ENCODE measurements around the gene PELI1. TPM values are rescaled to one million over a fixed set of nuclear protein-coding genes. Genes with fewer than 3 reads are reported as not detected.

PELI1 gene
- total RNA-seq, 1 donor from 2014 or later = 31.5 TPM

DNA sequence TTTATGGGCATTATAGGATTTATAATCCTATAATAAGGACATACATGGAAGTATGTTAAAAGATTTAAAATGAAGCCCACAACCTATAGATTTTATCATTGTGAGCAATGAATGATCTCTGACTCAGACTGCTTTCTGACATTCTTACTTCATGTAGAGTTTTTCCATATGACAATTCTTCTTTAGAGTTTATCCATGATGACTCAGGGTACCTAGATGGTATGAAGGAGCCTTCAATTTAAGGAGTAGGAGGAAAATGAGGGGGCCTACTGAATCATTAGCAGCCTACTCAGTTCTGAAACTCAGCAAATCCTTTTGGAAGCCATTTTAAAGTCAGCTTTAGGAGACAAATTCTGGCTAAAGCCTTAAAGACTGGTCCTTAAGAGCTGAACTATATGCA lies 10.4 kb downstream of the PELI1 start:
- TF ChIP-seq, protein P1, sequence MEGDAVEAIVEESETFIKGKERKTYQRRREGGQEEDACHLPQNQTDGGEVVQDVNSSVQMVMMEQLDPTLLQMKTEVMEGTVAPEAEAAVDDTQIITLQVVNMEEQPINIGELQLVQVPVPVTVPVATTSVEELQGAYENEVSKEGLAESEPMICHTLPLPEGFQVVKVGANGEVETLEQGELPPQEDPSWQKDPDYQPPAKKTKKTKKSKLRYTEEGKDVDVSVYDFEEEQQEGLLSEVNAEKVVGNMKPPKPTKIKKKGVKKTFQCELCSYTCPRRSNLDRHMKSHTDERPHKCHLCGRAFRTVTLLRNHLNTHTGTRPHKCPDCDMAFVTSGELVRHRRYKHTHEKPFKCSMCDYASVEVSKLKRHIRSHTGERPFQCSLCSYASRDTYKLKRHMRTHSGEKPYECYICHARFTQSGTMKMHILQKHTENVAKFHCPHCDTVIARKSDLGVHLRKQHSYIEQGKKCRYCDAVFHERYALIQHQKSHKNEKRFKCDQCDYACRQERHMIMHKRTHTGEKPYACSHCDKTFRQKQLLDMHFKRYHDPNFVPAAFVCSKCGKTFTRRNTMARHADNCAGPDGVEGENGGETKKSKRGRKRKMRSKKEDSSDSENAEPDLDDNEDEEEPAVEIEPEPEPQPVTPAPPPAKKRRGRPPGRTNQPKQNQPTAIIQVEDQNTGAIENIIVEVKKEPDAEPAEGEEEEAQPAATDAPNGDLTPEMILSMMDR (IDR thresholded peaks at IDR 0.05) = no peak
- H3K4me3 Mint-ChIP-seq (ENCODE audit: unreplicated experiment) = no peak overlapping the region
- peaks cover 6% of the 10 kb centered on the region for H3K36me3 Mint-ChIP-seq (ENCODE audit: unreplicated experiment)
- H3K9me3 Mint-ChIP-seq (ENCODE audit: unreplicated experiment) = no peaks in the 10 kb centered on the region
- no peak for DNase-seq (ENCODE audit: extremely low spot score, unreplicated experiment)
- H3K27ac Mint-ChIP-seq (ENCODE audit: unreplicated experiment) = peak overlapping the region; percentile 34
- H3K4me1 Mint-ChIP-seq (ENCODE audit: unreplicated experiment) = peaks cover 42% of the 10 kb centered on the region
- H3K27me3 Mint-ChIP-seq (ENCODE audit: unreplicated experiment) = no peaks in the 10 kb centered on the region

DNA sequence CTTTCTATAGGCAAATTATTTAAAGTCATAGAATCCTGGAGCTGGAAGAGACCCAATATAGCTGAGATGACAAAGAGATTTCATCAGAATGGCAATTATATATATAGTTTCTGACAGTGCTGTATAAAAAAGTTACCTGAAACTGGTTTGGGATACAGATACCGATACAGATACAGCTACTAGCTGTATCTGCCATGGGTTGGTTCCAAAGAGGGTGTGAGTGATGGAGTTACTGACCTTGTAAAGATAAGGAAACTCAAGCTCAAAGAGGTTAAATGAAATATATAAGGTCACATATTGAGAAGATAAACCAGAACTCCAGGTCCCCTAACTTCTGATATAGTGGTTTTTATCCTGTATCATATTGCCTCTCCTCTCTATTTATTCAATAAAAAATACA lies 10.9 kb downstream of the PELI1 start:
- Mint-ChIP-seq H3K36me3 (ENCODE audit: unreplicated experiment) (peaks cover 2% of the 10 kb centered on the region), H3K27ac (ENCODE audit: unreplicated experiment) (no peak overlapping the region), H3K27me3 (ENCODE audit: unreplicated experiment) (no peaks in the 10 kb centered on the region), H3K9me3 (ENCODE audit: unreplicated experiment) (no peaks in the 10 kb centered on the region), H3K4me3 (ENCODE audit: unreplicated experiment) (no peak overlapping the region), H3K4me1 (ENCODE audit: unreplicated experiment) (peaks cover 41% of the 10 kb centered on the region)
- TF ChIP-seq, protein P1 (IDR thresholded peaks at IDR 0.05) = no peak
- DNase-seq (ENCODE audit: extremely low spot score, unreplicated experiment) = no peak

DNA sequence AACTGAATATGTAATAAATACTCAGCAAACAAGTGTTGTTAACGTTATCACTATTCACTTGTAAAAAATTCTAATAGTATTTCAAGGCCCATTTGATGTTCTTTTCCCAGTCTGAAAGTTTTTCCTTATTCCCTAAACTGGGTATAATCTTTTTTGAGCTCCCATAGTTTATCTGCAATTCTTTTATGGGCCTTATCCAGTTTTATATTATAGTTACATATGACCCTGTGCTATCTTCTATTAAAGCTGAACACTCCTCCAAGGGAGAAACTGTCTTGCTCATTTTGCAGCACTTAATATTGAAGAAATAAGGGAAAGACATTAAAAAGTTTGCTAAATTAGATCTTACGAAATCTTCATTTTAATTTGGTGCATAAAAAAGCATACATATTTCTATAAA lies 13.9 kb downstream of the PELI1 start:
- Mint-ChIP-seq H3K9me3 (ENCODE audit: unreplicated experiment) (no peaks in the 10 kb centered on the region), H3K36me3 (ENCODE audit: unreplicated experiment) (peaks cover 2% of the 10 kb centered on the region), H3K4me1 (ENCODE audit: unreplicated experiment) (peaks cover 27% of the 10 kb centered on the region), H3K27ac (ENCODE audit: unreplicated experiment) (no peak overlapping the region), H3K4me3 (ENCODE audit: unreplicated experiment) (no peak overlapping the region), H3K27me3 (ENCODE audit: unreplicated experiment) (no peaks in the 10 kb centered on the region)
- DNase-seq (ENCODE audit: extremely low spot score, unreplicated experiment) = no peak
- TF ChIP-seq, protein P1 (IDR thresholded peaks at IDR 0.05) = no peak

DNA sequence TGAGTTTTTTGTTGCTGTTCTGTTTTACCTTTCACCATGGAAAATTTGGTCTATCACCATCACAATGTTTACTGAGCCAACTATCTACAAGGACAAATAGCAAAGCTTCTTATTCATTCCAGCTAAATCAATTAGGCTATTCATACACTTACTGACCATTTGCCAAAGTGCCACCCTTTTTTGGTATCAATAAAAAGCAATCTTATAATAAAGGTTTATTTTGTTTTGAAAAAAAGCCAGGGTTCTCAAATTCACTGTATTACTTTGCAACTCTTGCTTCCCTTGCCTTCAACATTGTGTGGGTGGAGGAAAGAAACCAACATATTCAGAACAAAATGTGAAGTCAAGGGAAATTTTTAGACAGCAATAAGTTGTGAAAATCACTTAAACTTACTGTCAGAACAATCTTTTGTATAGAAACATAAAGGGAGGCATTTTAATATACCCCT lies 15.3 kb downstream of the PELI1 start:
- peaks cover 17% of the 10 kb centered on the region for H3K4me1 Mint-ChIP-seq (ENCODE audit: unreplicated experiment)
- H3K27ac Mint-ChIP-seq (ENCODE audit: unreplicated experiment) = peak overlapping the region; percentile 18
- H3K36me3 Mint-ChIP-seq (ENCODE audit: unreplicated experiment) = peaks cover 2% of the 10 kb centered on the region
- no peaks in the 10 kb centered on the region for H3K27me3 Mint-ChIP-seq (ENCODE audit: unreplicated experiment)
- H3K4me3 Mint-ChIP-seq (ENCODE audit: unreplicated experiment) = no peak overlapping the region
- TF ChIP-seq, protein P1 (IDR thresholded peaks at IDR 0.05) = no peak
- peaks cover under 1% of the 10 kb centered on the region for H3K9me3 Mint-ChIP-seq (ENCODE audit: unreplicated experiment)
- no peak for DNase-seq (ENCODE audit: extremely low spot score, unreplicated experiment)

- peaks cover 2% of the 10 kb centered on the region for H3K36me3 Mint-ChIP-seq (ENCODE audit: unreplicated experiment)
- TF ChIP-seq, protein P1 (IDR thresholded peaks at IDR 0.05) = no peak
- H3K4me1 Mint-ChIP-seq (ENCODE audit: unreplicated experiment) = peaks cover 14% of the 10 kb centered on the region
- no peak for DNase-seq (ENCODE audit: extremely low spot score, unreplicated experiment)
- peaks cover 6% of the 10 kb centered on the region for H3K9me3 Mint-ChIP-seq (ENCODE audit: unreplicated experiment)
- H3K27me3 Mint-ChIP-seq (ENCODE audit: unreplicated experiment) = no peaks in the 10 kb centered on the region
- no peak overlapping the region for H3K27ac Mint-ChIP-seq (ENCODE audit: unreplicated experiment)
- no peak overlapping the region for H3K4me3 Mint-ChIP-seq (ENCODE audit: unreplicated experiment)
These were observed 15.8 kb downstream of the PELI1 start for GRCh38 chr2:64128406-64128805.
